CD4-positive, alpha-beta T cell treated with Interferon gamma for 1 hour (primary cell): ENCODE data around the gene GPSM1.

Experiments
- DNase-seq: peaks from one replicate; pipeline ENCODE4 v3.0.0-alpha.2; 2020

The GPSM1 gene

DNA sequence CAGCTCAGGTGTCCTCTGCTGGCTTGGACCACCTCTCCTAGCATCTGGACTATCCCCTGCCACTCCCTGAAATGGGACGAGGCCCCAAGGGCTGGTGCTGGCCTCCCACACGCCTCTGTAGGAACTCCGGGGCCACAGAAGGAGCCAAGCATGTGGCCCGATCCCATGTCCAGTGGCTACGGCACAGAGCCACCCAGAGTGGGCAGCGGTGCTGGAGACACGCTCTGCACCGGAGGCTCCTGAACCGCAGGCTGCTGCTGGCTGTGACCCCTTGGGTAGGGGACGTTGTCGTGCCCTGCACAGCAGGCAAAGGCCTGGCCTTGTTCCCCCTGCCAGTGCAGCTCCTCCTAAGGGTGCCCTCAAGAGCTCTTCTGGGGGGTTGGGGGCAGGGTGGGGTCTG is 52.6 kb downstream of the GPSM1 start:
- no peak for DNase-seq

DNA sequence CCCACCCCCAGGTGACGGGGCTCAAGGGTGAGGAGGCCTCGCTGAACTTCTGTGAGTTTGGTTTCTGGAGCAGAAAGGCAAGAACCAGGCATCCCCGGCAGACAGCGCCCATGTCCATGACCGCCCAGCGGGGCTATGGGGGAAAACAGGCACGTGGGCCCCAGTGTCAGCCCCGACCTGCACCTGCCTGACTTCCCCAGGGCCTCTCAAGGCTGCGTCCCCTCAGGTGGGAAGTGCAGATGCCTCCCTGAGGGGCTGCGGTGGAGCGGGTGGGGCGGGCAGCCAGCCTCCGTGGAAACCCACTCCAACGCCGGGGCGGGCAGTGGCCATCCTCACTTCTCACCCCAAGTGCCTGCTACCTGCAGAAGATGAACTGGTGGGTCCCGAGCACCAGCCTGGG is 53.0 kb downstream of the GPSM1 start:
- DNase-seq = no peak

DNA sequence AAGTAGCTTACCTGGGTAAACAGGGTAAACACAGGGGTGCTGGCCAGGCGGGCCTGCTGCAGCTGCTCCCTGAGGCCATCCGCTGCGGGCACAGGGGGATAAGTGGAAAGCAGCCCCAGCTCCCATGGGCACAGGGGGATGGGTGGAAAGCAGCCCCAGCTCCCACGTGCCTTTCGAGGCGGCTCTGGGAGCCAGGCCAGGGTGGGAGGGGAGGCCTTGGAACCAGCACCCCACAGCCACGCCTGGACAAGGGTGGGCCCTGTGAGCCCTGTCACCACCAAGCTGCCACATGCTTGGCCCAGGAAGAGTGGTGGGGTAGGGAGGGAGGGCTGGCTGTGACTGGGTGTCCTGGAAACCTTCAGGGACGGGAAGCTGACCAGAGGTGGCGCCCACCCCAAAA is 54.0 kb downstream of the GPSM1 start:
- no peak for DNase-seq

DNA sequence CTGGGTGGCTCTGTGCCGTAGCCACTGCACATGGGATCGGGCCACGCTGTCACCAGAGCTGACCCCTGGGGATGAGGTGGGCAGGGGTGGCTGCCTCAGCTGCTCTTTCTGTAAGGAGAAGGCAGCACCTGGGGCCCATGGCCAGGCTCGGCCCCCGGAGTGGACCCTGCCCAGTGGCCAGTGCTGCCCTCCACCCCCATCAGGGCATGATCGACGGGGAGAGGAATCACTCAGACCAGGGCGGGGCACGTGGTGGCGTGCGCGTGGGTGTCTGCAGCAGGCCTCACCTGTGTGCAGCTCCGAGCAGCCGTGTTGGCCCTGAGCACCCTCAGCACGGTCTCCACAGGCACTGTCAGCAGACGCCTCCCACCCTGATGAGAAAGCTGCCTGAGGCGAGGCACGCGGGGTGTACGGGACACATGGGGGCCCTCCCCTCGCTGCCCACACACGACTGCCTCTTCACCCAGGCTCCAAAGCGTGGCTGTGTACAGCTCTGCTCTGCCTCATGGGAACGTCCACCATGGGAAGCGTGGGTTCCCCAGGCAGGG is 54.7 kb downstream of the GPSM1 start:
- no peak for DNase-seq

DNA sequence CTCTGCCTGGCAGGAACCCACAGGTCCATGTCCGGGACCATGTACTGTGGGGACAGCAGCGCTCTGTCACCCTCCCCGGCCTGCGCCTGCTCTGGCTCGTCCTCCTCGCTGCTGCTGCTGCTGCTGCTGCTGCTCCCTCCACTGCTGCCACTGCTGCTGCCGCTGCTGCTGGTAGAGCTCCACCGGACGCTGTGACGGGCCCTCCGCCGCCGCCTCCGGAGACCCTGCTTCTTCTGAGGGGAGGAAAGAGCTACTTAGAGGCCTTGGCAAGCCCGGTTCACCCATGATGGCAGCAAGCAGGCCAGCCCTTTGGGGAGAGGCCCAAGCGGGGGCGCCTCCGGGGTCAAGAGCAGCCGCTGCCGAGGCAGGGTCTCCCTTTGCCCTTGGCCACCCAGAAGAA is 56.1 kb downstream of the GPSM1 start:
- DNase-seq = no peak

DNA sequence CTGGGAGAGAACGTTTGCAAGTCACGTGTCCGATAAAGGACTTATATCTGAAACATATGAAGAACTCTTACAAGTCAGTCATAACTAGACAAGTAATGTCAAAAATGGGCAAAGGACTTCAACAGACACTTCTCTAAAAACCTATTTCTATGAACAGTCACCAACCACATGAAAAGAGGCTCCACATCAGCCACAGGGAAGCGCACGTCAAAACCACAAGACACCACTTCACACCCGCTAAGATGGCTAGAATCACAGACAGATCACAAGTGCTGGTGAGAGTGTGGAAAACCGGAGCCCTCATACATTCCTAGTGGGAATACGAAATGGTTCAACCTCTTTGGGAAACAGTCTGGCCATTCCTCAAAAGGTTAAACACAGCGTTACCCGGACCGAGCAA is 57.7 kb downstream of the GPSM1 start:
- no peak for DNase-seq

DNA sequence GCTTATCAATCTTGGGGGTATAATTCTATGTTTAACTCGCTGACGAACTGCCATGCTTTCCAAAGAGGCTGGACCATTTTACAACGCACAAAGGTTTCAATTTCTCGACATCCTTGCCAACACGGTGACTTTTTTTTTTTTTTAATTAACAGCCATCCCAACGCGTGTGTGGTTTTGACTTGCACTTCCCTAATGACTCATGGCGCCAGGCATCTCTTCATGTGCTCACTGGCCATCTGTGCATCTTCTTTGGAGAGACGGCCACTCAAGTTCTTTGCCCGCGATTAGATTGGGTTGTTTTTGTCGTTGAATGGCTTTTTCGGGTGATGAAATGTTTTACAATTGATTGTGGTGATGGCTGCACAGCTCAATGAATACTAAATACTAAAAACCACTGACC is 58.7 kb downstream of the GPSM1 start:
- DNase-seq = no peak

DNA sequence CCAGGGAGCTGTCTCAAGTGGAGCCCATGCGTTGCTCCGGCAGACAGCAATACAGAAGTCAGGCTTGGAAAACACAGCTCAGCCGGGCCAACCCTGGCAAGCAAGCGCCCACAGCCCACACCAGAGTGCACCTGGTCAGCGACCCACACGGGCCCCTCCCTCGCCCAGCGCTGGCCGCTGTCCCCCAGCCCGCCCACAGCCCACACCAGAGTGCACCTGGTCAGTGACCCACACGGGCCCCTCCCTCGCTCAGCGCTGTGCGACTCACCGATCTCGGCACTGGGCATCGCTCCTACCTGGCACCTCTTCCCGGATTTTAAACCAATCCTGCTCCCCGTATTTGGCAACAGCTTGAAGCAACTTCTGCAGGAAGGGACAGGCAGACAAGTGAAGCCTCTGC is 59.9 kb downstream of the GPSM1 start:
- DNase-seq = no peak

DNA sequence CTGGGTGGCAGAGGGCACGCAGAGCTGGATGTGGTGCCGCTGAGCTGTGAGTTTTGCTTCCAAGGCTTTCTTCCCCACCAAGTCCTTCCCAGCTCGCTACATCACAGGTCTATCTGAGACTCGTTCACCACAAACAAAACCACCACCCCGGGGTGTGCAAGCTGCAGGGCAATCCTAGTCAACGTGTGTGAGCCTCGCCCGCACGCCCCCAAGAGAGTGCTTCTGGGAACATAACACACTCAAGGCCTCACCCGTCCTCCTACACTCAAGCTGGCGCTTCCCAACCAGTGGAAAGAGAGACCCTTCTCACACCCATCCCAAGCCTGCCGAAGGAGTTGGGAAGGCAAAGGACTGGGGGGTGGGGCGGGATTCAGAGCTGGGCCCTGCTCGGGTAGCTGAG is 62.1 kb downstream of the GPSM1 start:
- no peak for DNase-seq

DNA sequence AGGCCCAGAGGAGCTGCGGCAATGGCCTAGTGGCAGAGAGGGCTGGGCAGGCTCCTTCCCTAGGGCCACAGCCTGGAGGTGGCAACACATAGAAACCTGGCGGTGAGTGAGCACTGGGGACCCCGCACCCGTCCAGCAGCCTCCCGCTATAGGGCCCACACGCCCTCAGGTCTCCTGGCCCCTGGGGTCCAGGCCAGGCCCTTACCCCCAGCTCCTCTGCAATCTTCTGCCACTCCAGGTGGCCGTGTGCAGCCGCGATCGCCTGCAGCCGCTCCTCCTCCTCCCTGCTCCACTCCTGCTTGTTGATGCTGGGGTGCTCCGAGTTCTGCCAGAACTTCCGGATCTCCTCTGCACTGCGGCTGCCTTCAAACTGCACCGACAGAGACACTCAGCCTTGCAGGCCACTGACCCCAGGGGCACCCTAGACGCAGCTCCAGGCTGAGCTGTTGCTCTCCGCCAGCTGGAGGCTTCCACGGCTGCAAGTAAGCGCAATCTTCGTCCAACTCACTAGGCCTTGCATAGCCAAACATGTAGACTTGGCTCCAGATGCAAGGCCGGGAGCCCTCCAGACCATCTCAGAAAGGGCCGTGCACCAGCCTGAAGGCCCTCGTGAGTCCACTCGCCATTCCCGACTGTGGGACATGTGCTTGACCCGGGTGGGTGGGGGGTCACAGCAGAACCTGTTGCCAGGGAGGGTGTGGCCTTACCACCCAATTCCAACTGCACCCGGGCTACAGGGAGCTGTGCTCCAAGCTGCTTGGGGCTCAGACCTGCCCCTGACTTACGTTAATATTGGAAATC is 64.6 kb downstream of the GPSM1 start:
- no peak for DNase-seq

DNA sequence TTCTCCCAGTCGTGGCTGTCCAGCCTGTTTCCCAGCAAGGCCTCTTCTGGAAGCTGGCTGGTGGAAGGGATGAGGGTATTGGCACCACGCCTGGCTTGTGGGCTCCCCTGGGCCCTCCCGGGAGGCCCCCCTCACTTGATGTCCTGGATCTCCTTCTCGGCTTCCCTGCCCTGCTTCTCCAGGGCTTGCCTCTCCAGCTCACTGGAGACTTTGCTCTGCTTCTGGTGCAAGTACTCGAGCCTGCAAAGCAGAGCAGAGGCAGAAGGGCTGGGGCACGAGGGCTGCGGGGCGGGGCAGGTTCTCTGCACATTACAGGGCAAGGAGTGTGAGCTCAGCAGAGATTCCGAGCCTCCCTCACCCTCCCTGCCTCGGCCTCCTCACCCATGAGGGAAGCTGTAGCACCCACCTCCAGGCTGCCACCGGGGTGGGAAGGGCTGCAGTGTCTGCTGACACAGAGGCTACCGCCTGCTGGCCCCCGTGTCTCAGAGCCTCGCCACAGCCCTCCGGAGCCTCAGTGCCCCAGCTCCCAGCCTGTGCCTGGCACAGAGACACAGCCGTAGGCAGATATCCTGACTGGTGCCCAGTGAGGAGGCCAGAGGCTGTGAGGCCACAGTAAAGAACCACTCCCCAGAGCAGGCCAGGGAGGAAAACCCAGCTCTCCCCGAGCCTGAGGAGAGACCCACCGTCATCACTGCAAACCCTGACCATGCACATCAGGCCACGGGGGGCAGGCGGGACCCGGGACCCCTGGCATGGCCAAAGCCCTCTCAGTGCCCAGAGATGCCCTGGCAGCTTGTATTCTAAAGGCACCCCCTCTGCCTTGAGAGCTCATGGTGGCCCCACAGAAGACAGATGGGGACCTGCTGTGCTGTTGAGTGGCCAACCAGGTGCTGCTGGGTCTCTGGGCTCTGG is 65.5 kb downstream of the GPSM1 start:
- no peak for DNase-seq

DNA sequence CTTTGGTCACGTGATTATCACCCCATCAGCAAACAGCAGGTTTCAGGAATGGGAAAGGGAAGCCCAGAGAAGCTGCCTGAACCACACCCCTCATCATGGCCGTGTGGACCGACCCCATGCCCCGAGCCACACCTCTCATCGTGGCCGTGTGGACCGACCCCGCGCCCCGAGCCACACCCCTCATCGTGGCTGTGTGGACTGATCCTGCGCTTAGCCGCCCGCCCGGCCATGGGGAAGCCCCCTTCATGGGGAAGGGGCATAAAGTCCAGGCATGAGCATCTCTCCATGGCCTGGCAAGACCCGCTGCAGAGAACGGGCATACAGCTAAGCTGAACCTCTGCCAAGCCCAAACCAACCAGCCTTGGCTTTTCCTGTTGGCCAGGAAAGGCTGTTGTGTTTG is 66.2 kb downstream of the GPSM1 start:
- no peak for DNase-seq

DNA sequence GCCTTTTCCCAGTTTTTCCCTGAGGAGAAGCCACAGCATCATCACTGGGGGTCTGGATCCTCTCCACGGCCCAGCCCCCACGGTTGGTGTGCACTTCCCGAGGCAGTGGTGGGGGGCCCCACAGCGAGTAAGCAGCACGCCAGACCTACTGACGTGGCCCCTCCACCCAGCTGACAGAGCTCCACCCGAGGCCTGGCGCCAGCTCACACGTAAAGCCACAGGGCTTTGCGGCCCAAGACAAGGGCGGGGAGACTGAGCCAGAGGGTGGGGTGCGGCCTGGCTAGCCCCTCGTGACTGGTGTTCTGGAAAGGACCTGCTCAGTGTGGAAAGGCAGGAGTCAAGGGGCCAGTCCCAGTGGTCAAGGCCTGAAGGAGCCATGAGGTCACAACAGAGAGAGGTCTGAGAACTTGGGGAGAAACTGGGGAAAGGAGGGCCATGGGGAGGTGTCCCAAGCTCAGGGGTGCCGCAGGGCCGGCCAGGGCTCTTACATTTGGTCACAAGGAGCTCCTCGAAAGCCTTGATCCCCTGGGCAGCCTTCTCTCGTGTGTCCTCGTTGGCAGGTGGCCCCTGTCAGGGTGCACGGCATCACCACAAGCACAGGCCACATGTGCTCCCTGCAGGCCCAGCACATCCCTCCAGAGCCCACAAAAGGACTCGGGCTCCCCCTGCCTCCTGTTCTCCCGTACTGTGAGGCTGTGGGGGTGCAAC is 67.1 kb downstream of the GPSM1 start:
- no peak for DNase-seq

DNA sequence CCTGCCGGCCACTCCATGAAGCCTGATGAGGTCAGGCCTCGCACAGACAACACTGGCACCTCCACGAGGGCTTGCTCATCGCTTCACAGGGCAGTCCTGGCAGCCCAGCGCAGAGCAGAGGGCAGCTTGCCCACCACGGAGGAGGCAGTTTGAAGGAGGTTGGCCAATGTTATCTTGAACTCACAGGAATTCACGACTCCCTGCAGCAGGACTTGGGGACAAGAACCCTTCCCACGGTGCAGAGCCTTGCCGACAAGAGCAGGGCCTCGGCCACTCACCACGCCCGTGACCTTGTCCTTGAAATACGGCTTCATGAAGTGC is 67.6 kb downstream of the GPSM1 start:
- DNase-seq = no peak

DNA sequence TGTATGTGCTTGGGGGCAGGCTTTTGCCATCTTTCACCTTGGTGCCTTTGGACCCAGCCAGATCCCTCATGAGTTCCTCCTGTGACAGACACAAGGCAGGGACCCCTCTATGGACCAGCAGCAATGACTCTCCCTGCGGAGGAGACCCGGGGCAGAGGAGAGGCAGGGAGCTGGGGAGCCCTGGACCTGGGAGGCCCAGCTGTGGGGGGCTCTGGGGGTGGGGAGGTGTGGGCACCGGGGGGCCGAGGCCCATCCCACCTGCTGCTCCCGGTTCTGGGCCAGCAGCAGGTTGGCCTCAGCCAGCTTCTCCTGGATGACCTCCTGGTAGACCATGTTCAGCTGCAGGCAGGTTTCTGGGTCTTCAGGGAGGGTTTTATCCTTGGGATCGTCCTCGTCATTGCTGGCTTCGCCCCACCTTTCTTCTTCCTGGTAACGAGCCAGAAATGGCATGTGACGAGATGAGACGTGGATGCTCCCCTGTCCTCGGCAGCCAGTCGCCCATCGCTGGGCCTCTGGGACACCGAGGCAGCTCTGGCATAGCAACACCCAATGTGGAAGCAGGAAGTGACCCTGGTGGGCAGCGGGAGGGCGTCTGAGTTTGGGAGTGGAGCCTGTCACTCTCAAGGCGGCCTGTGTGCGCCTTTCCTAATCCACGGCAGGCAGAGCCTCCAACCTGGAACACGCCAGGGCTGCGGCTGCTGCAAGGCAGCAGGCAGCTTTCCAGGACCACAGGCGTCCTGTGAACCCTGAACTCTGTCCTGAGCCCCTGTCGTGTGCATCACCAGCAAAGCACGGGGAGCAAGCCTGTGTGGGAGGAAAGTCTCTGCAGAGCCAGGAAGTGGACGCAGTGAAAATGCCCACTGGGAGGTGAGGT is 68.2 kb downstream of the GPSM1 start:
- DNase-seq = no peak

DNA sequence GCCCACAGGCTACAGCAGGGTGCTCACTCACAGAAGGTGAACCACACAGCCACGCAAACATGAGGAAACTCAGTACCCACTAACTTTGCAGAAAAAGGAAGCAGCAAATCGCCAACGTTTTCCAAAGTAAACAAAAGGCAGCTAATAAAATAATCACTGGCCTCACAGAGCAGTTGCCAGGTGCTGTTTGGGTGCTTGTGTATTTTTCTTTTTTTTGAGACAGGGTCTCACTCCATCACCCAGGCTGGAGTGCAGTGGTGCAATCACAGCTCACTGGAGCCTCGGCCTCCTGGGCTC is 68.8 kb downstream of the GPSM1 start:
- no peak for DNase-seq

DNA sequence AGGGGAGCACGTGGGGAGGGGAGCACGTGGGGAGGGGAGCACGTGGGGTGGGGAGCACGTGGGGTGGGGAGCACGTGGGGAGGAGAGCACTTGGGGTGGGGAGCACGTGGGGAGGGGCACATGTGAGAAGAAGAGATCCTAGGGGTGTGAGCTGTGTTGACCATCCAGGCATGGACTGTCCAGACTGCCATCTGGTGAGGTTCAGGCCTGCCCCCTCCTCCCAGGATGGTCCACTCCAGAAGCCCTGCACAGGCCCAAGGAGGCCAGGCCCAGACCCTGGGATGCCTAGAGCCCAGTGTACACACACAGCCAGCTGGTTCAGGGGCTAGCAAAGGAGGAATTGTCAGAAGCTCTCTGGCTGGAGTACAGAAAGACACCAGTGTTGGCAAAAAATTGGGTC is 70.3 kb downstream of the GPSM1 start:
- no peak for DNase-seq

DNA sequence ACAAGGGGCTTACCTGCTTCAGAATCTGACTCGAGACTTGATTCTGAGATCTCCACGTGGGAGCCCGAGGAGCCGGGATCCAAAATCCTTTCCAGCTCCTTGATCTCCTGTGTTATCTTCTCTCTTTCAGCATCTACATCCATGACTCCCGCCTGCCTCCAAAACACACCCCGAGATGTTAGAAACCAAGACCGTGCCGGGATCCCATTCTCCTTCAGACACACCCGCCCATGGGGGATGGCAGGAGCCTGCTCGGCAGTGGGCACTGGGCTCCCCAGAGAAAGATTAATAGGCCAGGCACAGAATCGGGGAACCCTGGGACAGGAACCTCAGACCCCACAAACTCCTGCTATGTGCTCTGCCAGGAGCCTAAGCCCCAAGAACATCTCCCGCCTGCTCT is 70.9 kb downstream of the GPSM1 start:
- DNase-seq = no peak

DNA sequence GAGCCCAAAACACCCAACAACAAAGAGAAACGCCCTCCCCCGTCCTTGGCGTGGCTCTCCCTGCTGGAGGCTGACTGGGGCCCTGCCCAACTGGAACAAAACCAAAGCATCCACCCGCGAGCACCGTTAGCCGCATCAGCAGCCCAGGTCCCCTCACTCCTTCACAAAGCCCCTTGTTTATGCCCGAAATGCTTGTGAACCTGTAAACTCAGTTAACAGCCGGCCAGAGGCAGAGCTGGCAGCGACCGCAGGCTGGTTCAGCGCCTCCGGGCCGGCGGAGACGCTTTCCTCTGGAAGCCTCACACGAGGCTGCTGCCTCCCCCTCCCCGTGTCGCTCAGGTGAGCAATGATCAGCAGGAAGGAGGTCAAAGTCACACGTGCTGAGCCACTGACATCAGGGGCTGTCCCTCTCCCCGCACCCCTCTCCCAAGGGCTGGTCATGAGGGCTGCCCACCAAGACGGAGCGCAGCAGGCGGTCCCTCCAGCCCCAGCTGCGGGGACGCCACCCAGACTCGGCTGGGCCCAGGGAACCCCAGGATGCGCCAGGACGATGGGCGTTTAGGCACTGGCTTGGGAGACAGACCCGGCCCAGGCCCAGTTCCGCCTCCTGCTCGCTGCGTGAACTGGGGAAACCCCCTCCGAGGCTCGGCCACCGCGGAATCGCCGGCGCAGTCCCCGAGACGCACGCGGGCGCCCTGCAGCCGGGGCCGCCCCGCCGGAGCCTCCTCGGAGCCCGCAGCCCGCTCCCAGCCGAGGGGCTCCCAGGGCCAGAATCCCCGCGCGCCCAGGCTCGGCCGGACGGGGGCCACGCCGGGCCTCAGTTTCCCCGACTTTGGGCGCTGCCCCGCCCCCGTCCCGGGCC is 72.1 kb downstream of the GPSM1 start:
- peak; percentile 20 for DNase-seq

DNA sequence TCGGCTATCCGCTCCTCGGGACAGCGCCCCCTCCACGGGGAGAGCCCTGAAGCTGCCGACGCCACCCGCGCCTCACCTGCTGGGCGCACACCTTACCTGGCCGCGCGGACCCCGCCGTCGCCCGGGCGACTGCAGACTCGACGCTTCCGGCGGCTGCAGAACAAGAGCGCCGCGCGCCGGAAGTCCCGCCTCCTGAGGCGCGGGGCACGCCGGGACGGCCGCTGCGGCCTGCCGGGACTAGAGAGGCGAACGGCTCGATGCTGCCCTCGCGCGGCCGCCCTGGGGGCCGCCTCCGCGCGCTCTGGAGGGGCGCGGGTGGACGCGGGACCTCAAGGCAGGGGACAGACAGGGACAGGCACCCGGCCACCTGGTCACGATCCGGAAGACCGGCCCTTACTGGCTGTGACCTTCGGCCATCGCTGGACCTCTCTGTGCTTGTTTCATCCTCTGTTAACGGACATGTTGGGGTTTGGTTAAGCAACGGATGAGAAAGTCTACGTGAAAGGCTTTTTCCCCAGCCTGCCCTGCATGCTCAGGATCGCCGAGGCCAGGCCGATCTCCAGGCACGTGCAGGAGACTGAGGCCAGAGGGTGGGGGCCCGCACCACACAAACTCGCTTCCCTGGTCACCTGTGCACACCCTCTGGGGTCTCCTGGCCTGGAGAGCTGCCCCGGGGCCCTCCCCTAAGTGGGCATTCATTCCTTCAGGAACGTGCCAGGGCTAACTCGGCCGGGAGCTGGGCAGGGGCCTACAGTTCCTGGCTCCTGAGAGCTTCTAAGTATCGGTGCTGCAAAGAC is 72.9 kb downstream of the GPSM1 start, which contains the start of gene SNAPC4:
Gene SNAPC4, minus strand, starts transcription at position 133 of the 797 bp plus-strand sequence. CDS start 1,742 bp downstream, outside the sequence.
- DNase-seq = peak; percentile 88
